H9 (cell line): ENCODE measurements around the gene GNPTAB. TPM values are rescaled to one million over a fixed set of nuclear protein-coding genes. Genes with fewer than 3 reads are reported as not detected.

Experiments used
- DNase-seq: peaks from one replicate; pipeline ENCODE4 v3.0.0-alpha.2; 2017
- H2AFZ ChIP-seq: one replicate; pipeline ENCODE4 v1.6.1; 2013; ENCODE audit warnings: mild to moderate bottlenecking, low read length, control low read depth, moderate library complexity
- H2AK5ac ChIP-seq: 2 replicates; pipeline ENCODE4 v1.6.1; 2013; ENCODE audit warnings: low read length, control low read depth, mixed read lengths; ENCODE audit not compliant: insufficient read length
- H2BK120ac ChIP-seq: one replicate; pipeline ENCODE4 v1.6.1; 2013; ENCODE audit warnings: low read depth, mild to moderate bottlenecking, low read length, control low read depth, inconsistent platforms; ENCODE audit not compliant: poor library complexity, severe bottlenecking
- H2BK12ac ChIP-seq: 2 replicates; pipeline ENCODE4 v1.6.1; 2013; ENCODE audit warnings: low read length, control low read depth, mixed read lengths, low read depth; ENCODE audit not compliant: insufficient read length
- H2BK15ac ChIP-seq: 2 replicates; pipeline ENCODE4 v1.6.1; 2013; ENCODE audit warnings: low read depth, low read length, control low read depth
- H2BK20ac ChIP-seq: one replicate; pipeline ENCODE4 v1.6.1; 2013; ENCODE audit warnings: low read depth, mild to moderate bottlenecking, low read length, control low read depth, inconsistent platforms; ENCODE audit not compliant: poor library complexity, severe bottlenecking
- H2BK5ac ChIP-seq: 2 replicates; pipeline ENCODE4 v1.6.1; 2013; ENCODE audit warnings: low read length, control low read depth, mixed read lengths; ENCODE audit not compliant: insufficient read length
- H3K14ac ChIP-seq: 2 replicates; pipeline ENCODE4 v1.6.1; 2013; ENCODE audit warnings: low read length, control low read depth; ENCODE audit not compliant: insufficient read depth
- H3K18ac ChIP-seq: 2 replicates; pipeline ENCODE4 v1.6.1; 2013; ENCODE audit warnings: low read depth, mild to moderate bottlenecking, mixed read lengths, low read length, control low read depth; ENCODE audit not compliant: insufficient read length
- H3K23ac ChIP-seq: 2 replicates; pipeline ENCODE4 v1.6.1; 2013; ENCODE audit warnings: low read length, control low read depth, mixed read lengths, low read depth; ENCODE audit not compliant: insufficient read length
- H3K23me2 ChIP-seq: 2 replicates; pipeline ENCODE4 v1.6.1; 2013; ENCODE audit warnings: low read depth, mild to moderate bottlenecking, mixed read lengths, low read length, control low read depth; ENCODE audit not compliant: insufficient read length, poor library complexity, severe bottlenecking
- H3K27ac ChIP-seq: 2 replicates; pipeline ENCODE4 v1.5.1; 2013; ENCODE audit warnings: low read length, control low read depth, mixed read lengths, low read depth; ENCODE audit not compliant: insufficient read length
- H3K27me3 ChIP-seq: 2 replicates; pipeline ENCODE4 v1.6.1; 2013; ENCODE audit warnings: low read length, control low read depth, inconsistent platforms; ENCODE audit not compliant: insufficient read depth
- H3K4ac ChIP-seq: 2 replicates; pipeline ENCODE4 v1.6.1; 2013; ENCODE audit warnings: low read depth, mild to moderate bottlenecking, control low read depth, inconsistent platforms, low read length, moderate library complexity
- H3K4me1 ChIP-seq: 2 replicates; pipeline ENCODE4 v1.6.1; 2013; ENCODE audit warnings: low read length, control low read depth, inconsistent platforms; ENCODE audit not compliant: insufficient read depth
- H3K4me2 ChIP-seq: 2 replicates; pipeline ENCODE4 v1.6.1; 2013; ENCODE audit warnings: low read length, control low read depth, mixed read lengths; ENCODE audit not compliant: insufficient read length, insufficient read depth
- H3K56ac ChIP-seq: 2 replicates; pipeline ENCODE4 v1.6.1; 2013; ENCODE audit warnings: low read depth, mild to moderate bottlenecking, mixed read lengths, low read length, control low read depth; ENCODE audit not compliant: insufficient read length
- H3K79me1 ChIP-seq: 2 replicates; pipeline ENCODE4 v1.6.1; 2013; ENCODE audit warnings: low read depth, mild to moderate bottlenecking, moderate library complexity, low read length, control low read depth, inconsistent platforms; ENCODE audit not compliant: insufficient read depth, poor library complexity, severe bottlenecking
- H3K79me2 ChIP-seq: 2 replicates; pipeline ENCODE4 v1.6.1; 2013; ENCODE audit warnings: low read length, control low read depth, inconsistent platforms; ENCODE audit not compliant: insufficient read depth
- H3K9ac ChIP-seq: 2 replicates; pipeline ENCODE4 v1.6.1; 2013; ENCODE audit warnings: low read length, control low read depth, mixed read lengths; ENCODE audit not compliant: insufficient read length; ENCODE audit errors: extremely low read depth
- H3K9me3 ChIP-seq: one replicate; pipeline ENCODE4 v1.6.1; 2013; ENCODE audit warnings: low read depth, low read length, inconsistent platforms; ENCODE audit not compliant: control insufficient read depth
- H3T11ph ChIP-seq: one replicate; pipeline ENCODE4 v1.6.1; 2013; ENCODE audit warnings: mild to moderate bottlenecking, low read length, control low read depth, inconsistent platforms
- H4K20me1 ChIP-seq: one replicate; pipeline ENCODE4 v1.6.1; 2013; ENCODE audit not compliant: control insufficient read depth, insufficient read length, insufficient read depth
- H4K5ac ChIP-seq: 2 replicates; pipeline ENCODE4 v1.6.1; 2013; ENCODE audit warnings: low read depth, mild to moderate bottlenecking, mixed read lengths, low read length, control low read depth; ENCODE audit not compliant: insufficient read length
- H4K8ac ChIP-seq: replicated peaks from 2 replicates; pipeline ENCODE4 v1.6.1; 2013; ENCODE audit warnings: low read length, control low read depth, mixed read lengths, low read depth; ENCODE audit not compliant: insufficient read length
- H4K91ac ChIP-seq: 2 replicates; pipeline ENCODE4 v1.6.1; 2013; ENCODE audit warnings: low read depth, mild to moderate bottlenecking, moderate library complexity, mixed read lengths, low read length, control low read depth; ENCODE audit not compliant: insufficient read length
- H3K27ac Mint-ChIP-seq, 3 experiments: 2 replicates in 2 of 3; 3 replicates in 1 of 3; pipeline ENCODE4 v1.8.0; 2020 to 2021; ENCODE audit warnings: mixed read lengths in 3 of 3, mild to moderate bottlenecking in 1 of 3, moderate library complexity in 1 of 3
- H3K27me3 Mint-ChIP-seq: 2 replicates; pipeline ENCODE4 v1.8.0; 2021; ENCODE audit warnings: low read depth, mild to moderate bottlenecking, moderate library complexity, mixed read lengths
- H3K36me3 Mint-ChIP-seq, 3 experiments: 2 replicates in 2 of 3; 3 replicates in 1 of 3; pipeline ENCODE4 v1.8.0; 2020 to 2021; ENCODE audit warnings: low read depth in 3 of 3, mixed read lengths in 3 of 3; ENCODE audit not compliant: insufficient read depth in 1 of 3
- H3K4me1 Mint-ChIP-seq, 2 experiments: 2 replicates each; pipeline ENCODE4 v1.8.0; 2020; ENCODE audit warnings: mixed read lengths in 2 of 2
- H3K4me3 Mint-ChIP-seq, 2 experiments: 2 replicates in 1 of 2; 3 replicates in 1 of 2; pipeline ENCODE4 v1.8.0; 2020 to 2021; ENCODE audit warnings: mild to moderate bottlenecking in 2 of 2, mixed read lengths in 2 of 2, moderate library complexity in 1 of 2
- H3K9me3 Mint-ChIP-seq, 2 experiments: 2 replicates in 1 of 2; 3 replicates in 1 of 2; pipeline ENCODE4 v1.8.0; 2020; ENCODE audit warnings: mild to moderate bottlenecking in 2 of 2, mixed read lengths in 2 of 2, moderate library complexity in 1 of 2
- CTCF ChIP-seq: fragments of 200-600 bp; sonication (generic); conservative IDR thresholded peaks from 3 replicates; pipeline ENCODE4 v1.8.0; 2021; ENCODE audit warnings: antibody characterized with exemption, mild to moderate bottlenecking
- WGBS: extraction: QIAGEN DNeasy Blood & Tissue Kit; methylation state at CpG from one replicate; pipeline ENCODE4 v1.1.7; 2013; ENCODE audit warnings: missing lambda C conversion rate, low lambda C conversion rate, mixed read lengths; ENCODE audit not compliant: insufficient read length; ENCODE audit errors: extremely low coverage; 5-methylcytosine and 5-hydroxymethylcytosine counted together
- total RNA-seq: library from RNA; stranded (reverse); gene quantifications from 2 replicates; pipeline ENCODE4 v1.2.1, GENCODE V29; 2021

Gene GNPTAB
- total RNA-seq, 1 experiment from 2014 or later: 44.3 TPM

- no peaks in the 10 kb centered on the region for H3K9me3 Mint-ChIP-seq
Measured at GRCh38 chr12:101746661-101747060, 84.1 kb downstream of the GNPTAB start.

More at GRCh38 chr12:101746661-101747060, 84.1 kb downstream of the GNPTAB start:
- H3K14ac ChIP-seq: no peak overlapping the region
- no peak overlapping the region for H3T11ph ChIP-seq
- no peak overlapping the region for H3K4me3 Mint-ChIP-seq
- H4K20me1 ChIP-seq: no peaks in the 10 kb centered on the region
- H2BK120ac ChIP-seq: no peak overlapping the region
- H3K9ac ChIP-seq: no peak overlapping the region
- peaks cover 0 to 43% (median 43%) of the 10 kb centered on the region in 3 experiments; a peak in 5 of 7 replicates for H3K36me3 Mint-ChIP-seq
- no peaks in the 10 kb centered on the region for H3K23me2 ChIP-seq
- H4K8ac ChIP-seq: no peak overlapping the region
- H3K9me3 ChIP-seq: no peaks in the 10 kb centered on the region
- no peak overlapping the region for H2AK5ac ChIP-seq
- H2AFZ ChIP-seq: no peak overlapping the region
- no peaks in the 10 kb centered on the region for H3K79me2 ChIP-seq
- no peak overlapping the region for H3K56ac ChIP-seq
- H3K4me1 ChIP-seq: no peaks in the 10 kb centered on the region
- H3K79me1 ChIP-seq: no peaks in the 10 kb centered on the region
- H4K5ac ChIP-seq: no peak overlapping the region
- TF ChIP-seq CTCF: no peak
- H3K27ac ChIP-seq: no peak overlapping the region
- H2BK20ac ChIP-seq: no peak overlapping the region
- no peaks in the 10 kb centered on the region for H3K27me3 Mint-ChIP-seq
- no peaks in the 10 kb centered on the region for H3K27me3 ChIP-seq
- H2BK12ac ChIP-seq: no peak overlapping the region
- peaks cover 10 to 11% of the 10 kb centered on the region in 2 experiments for H3K4me1 Mint-ChIP-seq
- no peak overlapping the region for H3K4me2 ChIP-seq
- DNase-seq: no peak
- no peak overlapping the region for H3K23ac ChIP-seq
- no peak overlapping the region for H4K91ac ChIP-seq
- no peak overlapping the region for H2BK5ac ChIP-seq
- WGBS: no CpG with 5 or more reads among the region's 1 CpG
- no peak overlapping the region for H3K18ac ChIP-seq
- no peak overlapping the region for H2BK15ac ChIP-seq
- peak overlapping the region in 1 of 3 experiments; percentile 62; a peak in 1 of 7 replicates for H3K27ac Mint-ChIP-seq
- H3K4ac ChIP-seq: no peak overlapping the region
